ENCODE results near the gene DPPA2. TPM values are rescaled to one million over a fixed set of nuclear protein-coding genes. Genes with fewer than 3 reads are reported as not detected.
"Not testable (repeated sequence)": the region's sequence is repeated elsewhere in the genome, so short reads cannot be mapped to it uniquely, and the experiment has no call there.

DPPA2 gene
- total RNA-seq (2014; rRNA removed; shearing (Covaris generic)): 0.34 and 0.68 TPM in 2 replicates

GRCh38 chr3:109316162-109316730, at the start of gene DPPA2:
Gene DPPA2, minus strand, starts transcription at chr3:109316517. Its CDS starts 1,975 bp downstream, at chr3:109314542.
- DNase-seq (ENCODE audit: low read depth): peak; percentile 35

DNA sequence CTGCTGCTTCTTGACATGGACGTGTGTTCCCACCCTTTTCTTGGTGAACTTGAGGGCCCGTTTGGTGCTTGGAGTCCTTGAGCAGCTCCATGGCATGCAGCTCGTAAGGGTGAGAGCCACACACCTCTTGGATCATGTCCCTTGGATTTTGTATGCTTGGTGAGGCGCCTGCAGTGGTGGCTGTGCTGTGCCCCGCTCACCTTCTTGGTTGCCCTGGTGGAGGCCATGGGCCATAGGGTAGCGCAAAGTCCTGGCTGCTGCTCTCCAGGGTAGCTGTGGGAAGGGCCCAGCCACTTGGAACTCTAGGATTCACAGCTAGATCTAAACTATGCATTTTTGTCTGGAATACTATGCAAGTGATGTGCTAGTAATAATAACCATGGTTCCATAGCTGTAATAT, 47.8 kb upstream of the DPPA2 start:
- DNase-seq (ENCODE audit: low read depth): no peak

DNA sequence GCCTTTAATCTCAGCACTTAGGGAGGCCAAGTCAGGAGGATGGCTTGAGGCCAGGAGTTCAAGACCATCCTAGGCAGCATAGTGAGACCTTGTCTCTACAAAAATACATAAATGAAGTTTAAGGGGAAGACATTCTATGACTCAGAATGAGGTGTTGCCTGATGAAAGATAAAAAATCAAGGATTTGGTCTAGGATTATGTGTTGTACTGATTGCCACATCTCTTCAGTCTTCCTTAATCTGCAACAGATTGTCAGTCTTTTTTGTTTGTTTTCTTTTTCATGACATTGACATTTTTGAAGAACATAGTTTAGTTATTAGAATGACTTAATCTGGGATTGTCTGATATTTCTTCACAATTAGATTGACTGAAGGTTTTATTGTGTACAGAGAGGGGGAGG, 47.3 kb upstream of the DPPA2 start:
- no peak for DNase-seq (ENCODE audit: low read depth)

- DNase-seq (ENCODE audit: low read depth): no peak
Observed at GRCh38 chr3:109362823-109363222, 46.5 kb upstream of the DPPA2 start.

GRCh38 chr3:109358809-109359208, 42.5 kb upstream of the DPPA2 start:
- not testable (repeated sequence) for DNase-seq (ENCODE audit: low read depth)

- DNase-seq (ENCODE audit: low read depth): no peak
Observed at GRCh38 chr3:109356442-109357155, 40.3 kb upstream of the DPPA2 start.

GRCh38 chr3:109355625-109356441, 39.5 kb upstream of the DPPA2 start:
- no peak for DNase-seq (ENCODE audit: low read depth)

GRCh38 chr3:109353057-109353456, 36.7 kb upstream of the DPPA2 start:
- no peak for DNase-seq (ENCODE audit: low read depth)

- no peak for DNase-seq (ENCODE audit: low read depth)
Observed at GRCh38 chr3:109351231-109351630, 34.9 kb upstream of the DPPA2 start.

DNA sequence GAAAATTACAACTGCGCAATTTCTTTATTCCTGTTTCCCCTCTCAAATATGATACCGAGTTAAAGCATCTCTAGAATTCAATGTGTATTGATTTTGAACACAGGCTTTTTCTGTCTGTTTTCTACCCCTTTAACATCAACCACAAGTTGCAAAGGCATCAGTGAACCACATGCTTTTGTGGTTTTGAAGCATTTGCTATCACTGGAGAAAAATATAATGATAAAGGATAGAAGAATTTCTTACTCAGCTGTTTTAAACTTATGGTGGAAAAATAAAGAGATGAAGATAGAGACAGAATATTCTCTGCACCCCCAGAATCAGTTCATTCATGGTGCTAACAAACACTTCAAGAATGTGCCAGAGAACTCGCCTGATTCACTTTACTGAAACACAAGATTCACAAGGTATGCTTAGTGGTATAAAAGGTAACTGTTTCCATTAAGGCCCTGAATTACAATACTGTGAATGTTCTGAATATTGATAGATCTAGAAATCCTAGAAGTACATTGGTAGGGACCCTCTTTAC, 30.5 kb upstream of the DPPA2 start:
- DNase-seq (ENCODE audit: low read depth): no peak

DNA sequence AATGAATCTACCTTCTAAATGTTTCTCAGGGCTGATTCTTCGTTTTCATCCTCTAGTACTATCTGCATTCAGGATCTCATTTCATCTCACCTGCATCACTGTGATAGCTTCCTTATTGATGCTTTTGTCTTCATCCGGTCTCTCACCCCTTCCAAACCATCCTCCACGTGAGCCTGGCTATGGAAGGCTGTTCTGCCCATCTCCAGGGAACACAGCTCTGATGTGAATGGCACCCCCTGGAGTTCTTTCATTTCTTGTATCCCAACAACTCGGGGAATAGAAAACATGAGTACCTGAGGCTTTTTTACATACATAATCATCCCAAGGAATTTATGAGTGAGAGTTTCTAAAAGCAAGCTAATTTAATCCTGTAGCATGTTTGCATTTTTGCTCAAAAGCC, 29.8 kb upstream of the DPPA2 start:
- DNase-seq (ENCODE audit: low read depth): no peak

- no peak for DNase-seq (ENCODE audit: low read depth)
Observed at GRCh38 chr3:109339714-109340648, 23.7 kb upstream of the DPPA2 start.

DNA sequence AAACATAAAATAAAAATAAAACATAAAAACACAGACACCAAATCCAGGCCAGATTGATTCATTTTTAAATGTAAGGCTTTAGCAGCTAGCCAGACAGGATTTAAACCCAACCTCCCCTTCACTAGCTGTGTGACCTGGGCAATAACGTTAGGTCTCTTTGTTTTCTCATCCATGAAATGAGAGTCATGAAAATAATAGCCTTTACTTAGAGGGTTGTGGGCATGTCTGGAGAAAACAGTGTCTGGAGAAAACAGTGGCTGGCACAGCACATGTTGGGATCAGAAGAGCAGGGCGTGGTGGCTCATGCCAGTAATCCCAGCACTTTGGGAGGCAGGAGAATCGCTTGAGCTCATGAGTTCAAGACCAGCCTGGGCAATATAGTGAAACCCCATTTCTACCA, 22.9 kb upstream of the DPPA2 start:
- no peak for DNase-seq (ENCODE audit: low read depth)

- DNase-seq (ENCODE audit: low read depth): no peak
Observed at GRCh38 chr3:109338322-109338721, 22.0 kb upstream of the DPPA2 start.

- peak; percentile 33 for DNase-seq (ENCODE audit: low read depth)
Observed at GRCh38 chr3:109337393-109337792, 21.1 kb upstream of the DPPA2 start, which contains the start of gene DPPA4. Gene DPPA4, minus strand, starts transcription at chr3:109337546. Its CDS starts 29 bp downstream, at chr3:109337517.

DNA sequence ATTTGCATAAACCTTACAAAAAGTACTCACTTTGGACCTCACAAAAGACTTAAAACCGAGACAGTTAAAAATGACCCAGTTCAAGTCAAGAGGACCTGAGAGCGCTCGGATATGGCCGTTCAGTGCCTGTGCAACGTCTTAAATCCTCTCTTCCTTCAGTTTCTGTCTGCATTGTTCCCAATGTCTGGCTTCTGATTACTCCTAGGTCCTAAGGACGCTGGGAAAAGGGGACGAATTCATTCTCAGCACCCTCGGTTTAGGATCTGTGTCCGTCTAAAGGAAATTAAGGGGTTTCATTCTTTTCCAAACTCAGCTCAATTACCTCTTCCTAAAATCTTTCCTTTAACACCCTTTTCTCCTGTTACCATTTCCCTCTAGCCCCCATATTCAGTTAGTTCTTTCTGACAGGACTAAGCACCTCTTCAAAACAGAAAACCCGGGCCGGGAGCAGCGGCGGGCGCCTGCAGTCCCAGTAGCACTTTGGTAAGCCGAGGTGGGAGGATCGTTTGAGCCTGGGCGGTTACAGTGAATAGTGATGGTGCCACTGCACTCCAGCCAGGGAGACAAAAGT, 20.1 kb upstream of the DPPA2 start:
- DNase-seq (ENCODE audit: low read depth): peak; percentile 23

DNA sequence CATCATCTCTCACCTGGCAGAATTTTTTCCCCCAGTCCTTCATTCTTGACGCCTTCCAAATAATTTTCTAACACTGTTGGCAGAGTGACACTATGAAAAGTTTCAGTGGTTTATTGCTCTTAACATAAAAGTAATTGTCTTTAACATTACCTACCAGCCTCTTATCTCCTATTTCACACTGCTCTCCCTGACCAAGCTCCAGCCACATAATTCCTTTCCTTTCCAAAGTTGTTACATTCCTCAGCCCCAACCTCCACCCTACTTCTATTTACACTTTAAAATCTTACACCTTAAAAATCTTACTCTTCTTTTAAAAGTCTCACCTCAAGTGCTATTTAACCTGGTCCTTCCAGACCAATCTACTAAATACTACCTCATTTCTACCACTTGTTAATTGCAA, 18.3 kb upstream of the DPPA2 start:
- no peak for DNase-seq (ENCODE audit: low read depth)

- no peak for DNase-seq (ENCODE audit: low read depth)
Observed at GRCh38 chr3:109331692-109332091, 15.4 kb upstream of the DPPA2 start.

GRCh38 chr3:109330405-109330804, 14.1 kb upstream of the DPPA2 start:
- DNase-seq (ENCODE audit: low read depth): no peak

- DNase-seq (ENCODE audit: low read depth): no peak
Observed at GRCh38 chr3:109328202-109328601, 11.9 kb upstream of the DPPA2 start.

GRCh38 chr3:109325657-109326056, 9.3 kb upstream of the DPPA2 start:
- DNase-seq (ENCODE audit: low read depth): no peak
